GM23248 (cell line): ENCODE measurements around the gene IPO13. TPM values are rescaled to one million over a fixed set of nuclear protein-coding genes. Genes with fewer than 3 reads are reported as not detected.

ENCODE experiments used
- DNase-seq: peaks from one replicate; pipeline ENCODE4 v3.0.0-alpha.2; 2015
- H2AFZ ChIP-seq: fragments of 200-600 bp; sonication (generic); 2 replicates; pipeline ENCODE4 v1.6.1; 2016; ENCODE audit warnings: antibody characterized with exemption
- H3F3A ChIP-seq: fragments of 200-600 bp; sonication (generic); 2 replicates; pipeline ENCODE4 v1.6.1; 2016; ENCODE audit warnings: mild to moderate bottlenecking, antibody characterized with exemption, mixed run types; ENCODE audit not compliant: insufficient read depth
- H3K27ac ChIP-seq: fragments of 200-600 bp; sonication (generic); 2 replicates; pipeline ENCODE4 v1.5.1; 2016; ENCODE audit warnings: mild to moderate bottlenecking
- H3K27me3 ChIP-seq: fragments of 200-600 bp; sonication (generic); replicated peaks from 2 replicates; pipeline ENCODE4 v1.6.1; 2016; ENCODE audit warnings: mild to moderate bottlenecking; ENCODE audit not compliant: insufficient read depth
- H3K36me3 ChIP-seq: fragments of 200-600 bp; sonication (generic); 2 replicates; pipeline ENCODE4 v1.6.1; 2016; ENCODE audit warnings: low read depth, mild to moderate bottlenecking
- H3K4me1 ChIP-seq: fragments of 200-600 bp; sonication (generic); 2 replicates; pipeline ENCODE4 v1.6.1; 2016; ENCODE audit warnings: mild to moderate bottlenecking; ENCODE audit not compliant: insufficient read depth
- H3K4me2 ChIP-seq: fragments of 200-600 bp; sonication (generic); one replicate; pipeline ENCODE4 v1.6.1; 2016; ENCODE audit warnings: mild to moderate bottlenecking; ENCODE audit not compliant: unreplicated experiment
- H3K4me3 ChIP-seq: fragments of 200-600 bp; sonication (generic); 2 replicates; pipeline ENCODE4 v1.5.1; 2016; ENCODE audit warnings: mild to moderate bottlenecking
- H3K79me2 ChIP-seq: fragments of 200-600 bp; sonication (generic); 2 replicates; pipeline ENCODE4 v1.6.1; 2016; ENCODE audit warnings: mild to moderate bottlenecking; ENCODE audit not compliant: insufficient read depth
- H3K9ac ChIP-seq: fragments of 200-600 bp; sonication (generic); 2 replicates; pipeline ENCODE4 v1.6.1; 2016; ENCODE audit warnings: mild to moderate bottlenecking
- H3K9me2 ChIP-seq: fragments of 200-600 bp; sonication (generic); 2 replicates; pipeline ENCODE4 v1.6.1; 2016; ENCODE audit warnings: mixed run types, mild to moderate bottlenecking, moderate library complexity; ENCODE audit not compliant: insufficient read depth
- H3K9me3 ChIP-seq: fragments of 200-600 bp; sonication (generic); one replicate; pipeline ENCODE4 v1.6.1; 2017; ENCODE audit warnings: low read depth
- H4K20me1 ChIP-seq: fragments of 200-600 bp; sonication (generic); 2 replicates; pipeline ENCODE4 v1.6.0; 2016; ENCODE audit not compliant: insufficient read depth
- EZH2 ChIP-seq: fragments of 200-600 bp; sonication (generic); IDR thresholded peaks from 2 replicates; pipeline ENCODE4 v1.6.1; 2018; ENCODE audit warnings: antibody characterized with exemption, mild to moderate bottlenecking; ENCODE audit not compliant: insufficient read depth, poor library complexity, severe bottlenecking
- EZH2phosphoT487 ChIP-seq: fragments of 200-600 bp; sonication (generic); IDR thresholded peaks from 2 replicates; pipeline ENCODE4 v1.6.1; 2018; ENCODE audit warnings: antibody characterized with exemption, moderate library complexity, mild to moderate bottlenecking, low read depth; ENCODE audit not compliant: insufficient read depth
- WGBS, 2 experiments: methylation state at CpG; one replicate each; pipeline ENCODE4 v1.1.6; 2015 to 2017; ENCODE audit warnings: low lambda C conversion rate in 2 of 2, low coverage in 1 of 2; ENCODE audit errors: missing lambda C conversion rate in 2 of 2; 5-methylcytosine and 5-hydroxymethylcytosine counted together
- in situ Hi-C: fragments of 300-500 bp; cut with MboI; formaldehyde crosslinking; loops from 2 replicates; pipeline ENCODE4 v1.15.0; 2020
- polyA plus RNA-seq: library from polyadenylated mRNA; unstranded; fragments of >200 nt; fragmentation: Nextera tagmentation; extraction: Ambion mirVana; gene quantifications from 2 replicates; pipeline ENCODE4 v1.2.1, GENCODE V29; 2016
- total RNA-seq: library from RNA; depleted of rRNA; stranded (reverse); fragments of >200 nt; shearing (Covaris generic); gene quantifications from 2 replicates; pipeline ENCODE4 v1.2.3, GENCODE V29; 2014

Gene IPO13
- total and polyA plus RNA-seq, 2 experiments from 2014 or later = 21.0 to 29.4 TPM

- H3K9ac ChIP-seq = peak overlapping the region; percentile 84
- no peaks in the 10 kb centered on the region for H4K20me1 ChIP-seq
- H3K4me2 ChIP-seq = peak overlapping the region; percentile 86
- WGBS, 2 experiments = 1 to 4% methylated on average over 10 of the region's 10 CpGs
- H3K4me3 ChIP-seq = peak overlapping the region; percentile 74
- H3K4me1 ChIP-seq = peaks cover 25% of the 10 kb centered on the region
- H3K27me3 ChIP-seq = no peaks in the 10 kb centered on the region
- no peaks in the 10 kb centered on the region for H3K9me3 ChIP-seq
- peak overlapping the region; percentile 74 for H2AFZ ChIP-seq
- DNase-seq = no peak
- H3K36me3 ChIP-seq = 0 out of 2 replicates have a peak, but pooled peaks cover 3% of the 10 kb centered on the region
- H3K9me2 ChIP-seq = no peaks in the 10 kb centered on the region
- no peaks in the 10 kb centered on the region for H3K79me2 ChIP-seq
- TF ChIP-seq EZH2 (no peak), EZH2phosphoT487 (no peak)
- H3F3A ChIP-seq = peaks cover 32% of the 10 kb centered on the region
- peak overlapping the region; percentile 83 for H3K27ac ChIP-seq
- in situ Hi-C loops = no loop called here
Observed at GRCh38 chr1:43991200-43991475, 44.4 kb downstream of the IPO13 start.

DNA sequence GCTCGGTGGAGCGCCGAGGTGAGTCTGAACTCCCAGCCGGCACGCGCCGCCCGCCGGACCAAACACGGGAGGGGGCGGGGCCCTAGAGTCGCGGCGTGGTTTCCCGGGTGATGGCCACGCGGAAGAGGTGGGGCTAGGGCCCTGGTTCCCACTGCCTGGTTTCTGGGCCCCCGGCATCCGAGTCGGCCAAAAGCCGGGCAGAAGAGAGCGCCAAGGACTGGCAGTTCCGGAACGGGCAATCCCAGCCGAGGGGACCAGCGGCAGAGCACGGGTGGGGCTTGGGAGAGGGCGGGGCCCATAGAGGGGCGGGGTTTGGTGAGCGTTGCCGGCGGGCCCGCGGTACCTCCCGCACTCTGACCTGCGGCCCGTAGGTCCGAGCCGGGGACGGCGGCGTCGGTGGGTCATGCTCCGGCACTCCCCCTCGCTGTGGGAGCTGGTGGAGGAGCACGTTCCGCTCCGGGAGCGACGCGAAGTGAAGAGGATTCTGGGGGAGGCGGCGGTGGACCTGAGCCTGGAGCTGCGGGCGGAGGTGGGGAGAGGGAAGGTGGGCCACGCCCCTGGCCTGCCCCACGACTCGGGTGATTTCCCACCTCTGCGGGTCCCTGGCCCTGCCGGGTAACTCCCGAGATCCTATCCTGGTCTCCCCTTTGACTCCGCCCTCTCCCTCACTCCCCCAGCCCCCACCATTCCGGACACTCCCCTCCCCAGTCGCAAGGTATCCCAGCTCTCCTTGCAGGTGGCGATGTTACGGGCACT, 44.9 kb downstream of the IPO13 start, which contains the start of gene CCDC24:
CCDC24 (plus strand) TSS at position 124 of the 756 bp plus-strand sequence; CDS start at position 404, 280 bp downstream.
- H3K27me3 ChIP-seq = no peaks in the 10 kb centered on the region
- TF ChIP-seq EZH2phosphoT487 = no peak
- in situ Hi-C loops = no loop called here
- peaks cover 27% of the 10 kb centered on the region for H3F3A ChIP-seq
- no peaks in the 10 kb centered on the region for H3K9me3 ChIP-seq
- H3K79me2 ChIP-seq = no peaks in the 10 kb centered on the region
- 0 to 1% methylated on average over 34 to 51 of the region's 66 CpGs for WGBS, 2 experiments
- peak within 1 kb of the TSS; percentile 74 for H2AFZ ChIP-seq
- H3K9ac ChIP-seq = peak within 1 kb of the TSS; percentile 84
- peak within 1 kb of the TSS; percentile 86 for H3K4me2 ChIP-seq
- DNase-seq = peak; percentile 95
- no peaks in the 10 kb centered on the region for H3K36me3 ChIP-seq
- H3K4me3 ChIP-seq = peak within 1 kb of the TSS; percentile 74
- peaks cover 20% of the 10 kb centered on the region for H3K4me1 ChIP-seq
- H3K9me2 ChIP-seq = no peaks in the 10 kb centered on the region
- H3K27ac ChIP-seq = peak within 1 kb of the TSS; percentile 83
- H4K20me1 ChIP-seq = no peaks in the 10 kb centered on the region

- in situ Hi-C loops = no loop called here
- H3K79me2 ChIP-seq = no peaks in the 10 kb centered on the region
- DNase-seq = no peak
- H3K9me2 ChIP-seq = no peaks in the 10 kb centered on the region
- H3K4me3 ChIP-seq = peak overlapping the region; percentile 74
- no peaks in the 10 kb centered on the region for H4K20me1 ChIP-seq
- TF ChIP-seq EZH2phosphoT487 (no peak), EZH2 (no peak)
- H3K27me3 ChIP-seq = no peaks in the 10 kb centered on the region
- H3K9ac ChIP-seq = peak overlapping the region; percentile 84
- H3K36me3 ChIP-seq = no peaks in the 10 kb centered on the region
- H3K4me2 ChIP-seq = peak overlapping the region; percentile 86
- H3F3A ChIP-seq = peaks cover 25% of the 10 kb centered on the region; the same call in 1 of the 2 replicates
- H3K9me3 ChIP-seq = no peaks in the 10 kb centered on the region
- peaks cover 12% of the 10 kb centered on the region for H3K4me1 ChIP-seq
- H2AFZ ChIP-seq = peak overlapping the region; percentile 74; the same call in 1 of the 2 replicates
- WGBS, 2 experiments = 68 to 73% methylated on average over 10 to 11 of the region's 11 CpGs
- no peak overlapping the region for H3K27ac ChIP-seq
Observed at GRCh38 chr1:43992232-43992995, 45.7 kb downstream of the IPO13 start.

- Histone ChIP-seq H4K20me1 (no peaks in the 10 kb centered on the region), H3K27ac (no peak overlapping the region), H3K27me3 (no peaks in the 10 kb centered on the region), H3K4me1 (peaks cover 12% of the 10 kb centered on the region), H3K79me2 (no peaks in the 10 kb centered on the region), H3K9ac (no peak overlapping the region), H3K9me2 (no peaks in the 10 kb centered on the region), H3K9me3 (no peaks in the 10 kb centered on the region), H3F3A (peaks cover 25% of the 10 kb centered on the region; the same call in 1 of the 2 replicates), H2AFZ (no peak overlapping the region), H3K4me2 (no peak overlapping the region), H3K36me3 (no peaks in the 10 kb centered on the region), H3K4me3 (no peak overlapping the region)
- no peak for DNase-seq
- TF ChIP-seq EZH2 (no peak), EZH2phosphoT487 (no peak)
- 94 to 97% methylated on average over 9 of the region's 9 CpGs for WGBS, 2 experiments
- in situ Hi-C loops = no loop called here
Observed at GRCh38 chr1:43993206-43993914, 46.6 kb downstream of the IPO13 start.
